CD14-positive monocyte (primary cell): ENCODE results near the gene PABPN1L. TPM values are rescaled to one million over a fixed set of nuclear protein-coding genes. Genes with fewer than 3 reads are reported as not detected.

ENCODE experiments used
- DNase-seq, 3 donors: peaks; one replicate each; pipeline ENCODE4 v3.0.0-alpha.2; 2011 to 2022
- H2AFZ ChIP-seq: 2 replicates; pipeline ENCODE4 v1.6.0; 2012; ENCODE audit warnings: mild to moderate bottlenecking, low read depth, low read length, inconsistent platforms; ENCODE audit not compliant: insufficient read depth, poor library complexity, severe bottlenecking
- H3K27ac ChIP-seq, 2 donors: 1 replicate in 1 of 2; 2 replicates in 1 of 2; pipeline ENCODE4 v1.5.1; 2012 to 2013; ENCODE audit warnings: low read length in 2 of 2, control low read depth in 1 of 2, inconsistent platforms in 1 of 2, low read depth in 1 of 2, mild to moderate bottlenecking in 1 of 2
- H3K27me3 ChIP-seq, 2 donors: one replicate each; pipeline versions ENCODE4 v1.6.0 to v1.6.1; 2011 to 2013; ENCODE audit warnings: low read length in 2 of 2; ENCODE audit not compliant: control insufficient read depth in 2 of 2, insufficient read depth in 2 of 2
- H3K36me3 ChIP-seq, 2 donors: replicated peaks in 1 of 2; 1 replicate in 1 of 2; 2 replicates in 1 of 2; pipeline versions ENCODE4 v1.5.1 to v1.6.1; 2012 to 2013; ENCODE audit warnings: low read length in 2 of 2, control low read depth in 1 of 2, inconsistent platforms in 1 of 2, mild to moderate bottlenecking in 1 of 2; ENCODE audit not compliant: insufficient read depth in 2 of 2, control insufficient read depth in 1 of 2
- H3K4me1 ChIP-seq, 2 donors: 1 replicate in 1 of 2; 2 replicates in 1 of 2; pipeline versions ENCODE4 v1.5.1 to v1.6.1; 2012 to 2013; ENCODE audit warnings: low read length in 2 of 2, control low read depth in 1 of 2, inconsistent platforms in 1 of 2, mild to moderate bottlenecking in 1 of 2, moderate library complexity in 1 of 2; ENCODE audit not compliant: insufficient read depth in 2 of 2, control insufficient read depth in 1 of 2
- H3K4me2 ChIP-seq: replicated peaks from 2 replicates; pipeline ENCODE3; 2012; ENCODE audit warnings: low read length, moderate library complexity, mild to moderate bottlenecking; ENCODE audit not compliant: poor library complexity, severe bottlenecking; ENCODE audit errors: extremely low read depth
- H3K4me3 ChIP-seq, 3 experiments: fragments of 200-600 bp in 1 of 3; sonication (generic) in 1 of 3; replicated peaks in 1 of 3; 1 replicate in 2 of 3; 2 replicates in 1 of 3; pipeline ENCODE4 v1.5.1; 2011 to 2013; ENCODE audit warnings: low read length in 3 of 3, mild to moderate bottlenecking in 3 of 3, control low read depth in 2 of 3, low read depth in 2 of 3, inconsistent platforms in 1 of 3, moderate library complexity in 1 of 3
- H3K79me2 ChIP-seq: 2 replicates; pipeline ENCODE4 v1.6.0; 2012; ENCODE audit warnings: mild to moderate bottlenecking, control low read depth, inconsistent platforms, low read length, moderate library complexity; ENCODE audit not compliant: insufficient read depth
- H3K9ac ChIP-seq: 2 replicates; pipeline ENCODE4 v1.6.0; 2017; ENCODE audit warnings: low read length, mild to moderate bottlenecking; ENCODE audit not compliant: insufficient read depth, poor library complexity, severe bottlenecking
- H3K9me3 ChIP-seq, 2 donors: replicated peaks in 1 of 2; 1 replicate in 1 of 2; 2 replicates in 1 of 2; pipeline versions ENCODE4 v1.5.1 to v1.6.1; 2012 to 2013; ENCODE audit warnings: low read length in 2 of 2, control low read depth in 1 of 2; ENCODE audit not compliant: control insufficient read depth in 1 of 2, insufficient read depth in 1 of 2
- H4K20me1 ChIP-seq: 2 replicates; pipeline ENCODE4 v1.6.0; 2012; ENCODE audit warnings: mild to moderate bottlenecking, low read length, control low read depth, moderate library complexity; ENCODE audit not compliant: insufficient read depth
- H3K27ac Mint-ChIP-seq, 7 donors: one replicate each; pipeline ENCODE4 v1.8.0; 2020; ENCODE audit warnings: mild to moderate bottlenecking in 7 of 7, mixed read lengths in 7 of 7, moderate library complexity in 6 of 7, inconsistent platforms in 2 of 7
- H3K27me3 Mint-ChIP-seq, 3 donors: one replicate each; pipeline ENCODE4 v1.8.0; 2021 to 2022; ENCODE audit warnings: low read depth in 3 of 3, mild to moderate bottlenecking in 3 of 3, mixed read lengths in 3 of 3, moderate library complexity in 3 of 3, inconsistent platforms in 1 of 3
- H3K36me3 Mint-ChIP-seq, 2 donors: one replicate each; pipeline ENCODE4 v1.8.0; 2020; ENCODE audit warnings: mixed read lengths in 2 of 2, inconsistent platforms in 1 of 2, mild to moderate bottlenecking in 1 of 2
- H3K4me1 Mint-ChIP-seq: one replicate; pipeline ENCODE4 v1.8.0; 2020; ENCODE audit warnings: mild to moderate bottlenecking, mixed read lengths
- H3K4me3 Mint-ChIP-seq, 2 donors: one replicate each; pipeline ENCODE4 v1.8.0; 2020; ENCODE audit warnings: mild to moderate bottlenecking in 2 of 2, mixed read lengths in 2 of 2, moderate library complexity in 1 of 2
- H3K9me3 Mint-ChIP-seq, 7 donors: one replicate each; pipeline ENCODE4 v1.8.0; 2020 to 2022; ENCODE audit warnings: mixed read lengths in 7 of 7, mild to moderate bottlenecking in 6 of 7, moderate library complexity in 6 of 7, inconsistent platforms in 2 of 7
- WGBS: methylation state at CpG from one replicate; pipeline ENCODE4 v1.1.5; 2013; ENCODE audit warnings: missing lambda C conversion rate; ENCODE audit not compliant: insufficient coverage; 5-methylcytosine and 5-hydroxymethylcytosine counted together
- intact Hi-C, 2 donors: fragments of 100-400 bp; cut with micrococcal nuclease; formaldehyde crosslinking; loops; one replicate each; pipeline versions ENCODE4 v1.15.0 to v1.15.1; 2023
- polyA plus RNA-seq, 3 donors: library from polyadenylated mRNA; depleted of rRNA in 1 of 3; unstranded in 2 of 3; stranded (reverse) in 1 of 3; fragments of 300-500 nt in 2 of 3; fragments of >200 nt in 1 of 3; fragmentation: Illumina TruSeq in 2 of 3; gene quantifications; 1 replicate in 2 of 3; 2 replicates in 1 of 3; pipeline ENCODE4 v1.2.3, GENCODE V29; 2012 to 2021
- TF ChIP-seq, protein P1 (sequence below): fragments of 200-600 bp; IDR thresholded peaks from one replicate; pipeline ENCODE4 v1.8.0; 2022; ENCODE audit warnings: antibody characterized with exemption, mild to moderate bottlenecking

Gene PABPN1L
- polyA plus RNA-seq, 3 donors, result 0.39 TPM; not detected in 2

- H3K36me3 Mint-ChIP-seq, result peaks cover 26 to 45% of the 10 kb centered on the region in 2 donors
- WGBS, result no CpG with 5 or more reads among the region's 14 CpGs
- peaks cover 100% of the 10 kb centered on the region for H4K20me1 ChIP-seq
- peaks cover 0 to 8% of the 10 kb centered on the region in 2 donors for H3K4me1 ChIP-seq
- H3K9me3 Mint-ChIP-seq, result peaks cover 0 to 2% (median 0%) of the 10 kb centered on the region in 7 donors
- no peak for DNase-seq
- H3K4me2 ChIP-seq, result no peak overlapping the region
- peaks cover 37% of the 10 kb centered on the region for H3K79me2 ChIP-seq
- no peaks in the 10 kb centered on the region for H3K27me3 Mint-ChIP-seq
- TF ChIP-seq, protein P1, sequence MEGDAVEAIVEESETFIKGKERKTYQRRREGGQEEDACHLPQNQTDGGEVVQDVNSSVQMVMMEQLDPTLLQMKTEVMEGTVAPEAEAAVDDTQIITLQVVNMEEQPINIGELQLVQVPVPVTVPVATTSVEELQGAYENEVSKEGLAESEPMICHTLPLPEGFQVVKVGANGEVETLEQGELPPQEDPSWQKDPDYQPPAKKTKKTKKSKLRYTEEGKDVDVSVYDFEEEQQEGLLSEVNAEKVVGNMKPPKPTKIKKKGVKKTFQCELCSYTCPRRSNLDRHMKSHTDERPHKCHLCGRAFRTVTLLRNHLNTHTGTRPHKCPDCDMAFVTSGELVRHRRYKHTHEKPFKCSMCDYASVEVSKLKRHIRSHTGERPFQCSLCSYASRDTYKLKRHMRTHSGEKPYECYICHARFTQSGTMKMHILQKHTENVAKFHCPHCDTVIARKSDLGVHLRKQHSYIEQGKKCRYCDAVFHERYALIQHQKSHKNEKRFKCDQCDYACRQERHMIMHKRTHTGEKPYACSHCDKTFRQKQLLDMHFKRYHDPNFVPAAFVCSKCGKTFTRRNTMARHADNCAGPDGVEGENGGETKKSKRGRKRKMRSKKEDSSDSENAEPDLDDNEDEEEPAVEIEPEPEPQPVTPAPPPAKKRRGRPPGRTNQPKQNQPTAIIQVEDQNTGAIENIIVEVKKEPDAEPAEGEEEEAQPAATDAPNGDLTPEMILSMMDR, result no peak
- no peak overlapping the region for H3K9ac ChIP-seq
- H3K27me3 ChIP-seq, result no peaks in the 10 kb centered on the region
- H3K4me1 Mint-ChIP-seq, result peaks cover 9% of the 10 kb centered on the region
- H3K4me3 Mint-ChIP-seq, result no peak overlapping the region
- H2AFZ ChIP-seq, result no peak overlapping the region
- no peak overlapping the region for H3K27ac ChIP-seq
- H3K4me3 ChIP-seq, result no peak overlapping the region
- intact Hi-C loops, result no loop called here
- peaks cover 49 to 58% of the 10 kb centered on the region in 2 donors for H3K36me3 ChIP-seq
- no peak overlapping the region for H3K27ac Mint-ChIP-seq
- H3K9me3 ChIP-seq, result no peaks in the 10 kb centered on the region
Observed at GRCh38 chr16:88903267-88903666, 36.8 kb upstream of the PABPN1L start.

- intact Hi-C loops, result no loop called here
Observed at GRCh38 chr16:88902744-88903143, 36.3 kb upstream of the PABPN1L start.

More at GRCh38 chr16:88902744-88903143, 36.3 kb upstream of the PABPN1L start:
- Histone ChIP-seq H3K9ac (no peak overlapping the region), H3K27me3 (no peaks in the 10 kb centered on the region), H3K9me3 (no peaks in the 10 kb centered on the region), H4K20me1 (peaks cover 100% of the 10 kb centered on the region), H3K4me3 (no peak overlapping the region), H3K79me2 (peaks cover 33% of the 10 kb centered on the region), H2AFZ (no peak overlapping the region), H3K4me1 (peaks cover 0 to 8% of the 10 kb centered on the region in 2 donors), H3K4me2 (no peak overlapping the region), H3K27ac (no peak overlapping the region), H3K36me3 (peaks cover 54 to 60% of the 10 kb centered on the region in 2 donors)
- H3K4me1 Mint-ChIP-seq, result peaks cover 9% of the 10 kb centered on the region
- no peaks in the 10 kb centered on the region for H3K27me3 Mint-ChIP-seq
- DNase-seq, result no peak
- no peak overlapping the region for H3K27ac Mint-ChIP-seq
- peaks cover 0 to 2% (median 0%) of the 10 kb centered on the region in 7 donors for H3K9me3 Mint-ChIP-seq
- TF ChIP-seq, protein P1, result no peak
- 91% methylated on average over 16 of the region's 16 CpGs for WGBS
- H3K36me3 Mint-ChIP-seq, result peaks cover 30 to 50% of the 10 kb centered on the region in 2 donors
- H3K4me3 Mint-ChIP-seq, result no peak overlapping the region
